ENCODE results near the gene TTC33.
"Not testable (repeated sequence)": the region's sequence is repeated elsewhere in the genome, so short reads cannot be mapped to it uniquely, and the experiment has no call there.

The TTC33 gene

GRCh38 chr5:40755407-40756365 lies at the start of gene TTC33:
TSS of gene TTC33 (minus strand) at chr5:40755961. CDS start at chr5:40747018, 8,943 bp downstream.
- peak; percentile 81 to 90 for DNase-seq (ENCODE audit: low read depth in 2 of 2)

GRCh38 chr5:40801771-40802562 lies 46.2 kb upstream of the TTC33 start:
- no peak for DNase-seq (ENCODE audit: low read depth in 2 of 2)

- no peak for DNase-seq (ENCODE audit: low read depth in 2 of 2)
These were observed 43.5 kb upstream of the TTC33 start for GRCh38 chr5:40799258-40799657.

- DNase-seq (ENCODE audit: low read depth in 2 of 2), result no peak
These were observed 43.0 kb upstream of the TTC33 start for GRCh38 chr5:40798801-40799210.

- DNase-seq (ENCODE audit: low read depth in 2 of 2), result peak; percentile 74 to 85
These were observed 42.4 kb upstream of the TTC33 start, which contains the start of gene PRKAA1 for GRCh38 chr5:40798012-40798800. TSS of gene PRKAA1 (minus strand) at chr5:40798374. CDS start at chr5:40798189, 185 bp downstream.

- peak; percentile 48 to 58 for DNase-seq (ENCODE audit: low read depth in 2 of 2)
These were observed 41.7 kb upstream of the TTC33 start for GRCh38 chr5:40797273-40798011.

- DNase-seq (ENCODE audit: low read depth in 2 of 2), result no peak
These were observed 40.7 kb upstream of the TTC33 start for GRCh38 chr5:40796487-40796889.

GRCh38 chr5:40794877-40795276 lies 39.1 kb upstream of the TTC33 start:
- DNase-seq (ENCODE audit: low read depth in 2 of 2), result not testable (repeated sequence)

GRCh38 chr5:40794340-40794739 lies 38.6 kb upstream of the TTC33 start:
- not testable (repeated sequence) for DNase-seq (ENCODE audit: low read depth in 2 of 2)

- DNase-seq (ENCODE audit: low read depth in 2 of 2), result not testable (repeated sequence)
These were observed 36.9 kb upstream of the TTC33 start for GRCh38 chr5:40792691-40793090.

GRCh38 chr5:40791715-40792139 lies 36.0 kb upstream of the TTC33 start:
- no peak for DNase-seq (ENCODE audit: low read depth in 2 of 2)

- no peak for DNase-seq (ENCODE audit: low read depth in 2 of 2)
These were observed 35.3 kb upstream of the TTC33 start for GRCh38 chr5:40790947-40791593.

- DNase-seq (ENCODE audit: low read depth in 2 of 2), result not testable (repeated sequence)
These were observed 33.2 kb upstream of the TTC33 start for GRCh38 chr5:40788941-40789340.

GRCh38 chr5:40787986-40788385 lies 32.2 kb upstream of the TTC33 start:
- no peak for DNase-seq (ENCODE audit: low read depth in 2 of 2)

- not testable (repeated sequence) for DNase-seq (ENCODE audit: low read depth in 2 of 2)
These were observed 30.9 kb upstream of the TTC33 start for GRCh38 chr5:40786664-40787063.

- DNase-seq (ENCODE audit: low read depth in 2 of 2), result no peak
These were observed 29.2 kb upstream of the TTC33 start for GRCh38 chr5:40784916-40785315.

GRCh38 chr5:40784027-40784653 lies 28.4 kb upstream of the TTC33 start:
- no peak for DNase-seq (ENCODE audit: low read depth in 2 of 2)

GRCh38 chr5:40781843-40782409 lies 26.2 kb upstream of the TTC33 start:
- DNase-seq (ENCODE audit: low read depth in 2 of 2), result no peak

- DNase-seq (ENCODE audit: low read depth in 2 of 2), result no peak
These were observed 25.1 kb upstream of the TTC33 start for GRCh38 chr5:40780858-40781257.

Measured in stimulated activated CD8-positive, alpha-beta memory T cell treated with anti-CD3 and anti-CD28 coated beads, Interleukin-2, amount 100 ng/mL, for 1 hour (primary cell).